Nephron progenitor cell (in vitro differentiated cells): ENCODE data around the gene MCF2L.

ENCODE experiments used
- DNase-seq: peaks from one replicate; pipeline ENCODE4 v3.0.0; 2021
- H3K27ac Mint-ChIP-seq: 2 replicates; pipeline ENCODE4 v1.8.0; 2021; ENCODE audit warnings: mild to moderate bottlenecking, moderate library complexity, mixed read lengths
- H3K27me3 Mint-ChIP-seq: 2 replicates; pipeline ENCODE4 v1.8.0; 2021; ENCODE audit warnings: mild to moderate bottlenecking, low read depth, mixed read lengths; ENCODE audit not compliant: poor library complexity
- H3K36me3 Mint-ChIP-seq: 2 replicates; pipeline ENCODE4 v1.8.0; 2021; ENCODE audit warnings: low read depth, mixed read lengths
- H3K4me1 Mint-ChIP-seq: 2 replicates; pipeline ENCODE4 v1.8.0; 2021; ENCODE audit warnings: mixed read lengths
- H3K4me3 Mint-ChIP-seq: 2 replicates; pipeline ENCODE4 v1.8.0; 2021; ENCODE audit warnings: mild to moderate bottlenecking, moderate library complexity, mixed read lengths
- H3K9me3 Mint-ChIP-seq: 2 replicates; pipeline ENCODE4 v1.8.0; 2021; ENCODE audit warnings: mild to moderate bottlenecking, moderate library complexity, mixed read lengths
- CTCF ChIP-seq: fragments of 200-600 bp; sonication (generic); IDR thresholded peaks from 2 replicates; pipeline ENCODE4 v1.5.0; 2021; ENCODE audit warnings: antibody characterized with exemption

Gene MCF2L

GRCh38 chr13:112928020-112928971 is 40.7 kb upstream of the MCF2L start:
- no peak for TF ChIP-seq CTCF
- Mint-ChIP-seq H3K9me3 (peaks cover 25% of the 10 kb centered on the region), H3K27ac (no peak overlapping the region), H3K36me3 (peaks cover 15% of the 10 kb centered on the region), H3K27me3 (peaks cover 13% of the 10 kb centered on the region), H3K4me1 (peaks cover 28% of the 10 kb centered on the region), H3K4me3 (no peak overlapping the region)
- no peak for DNase-seq

- peaks cover 28% of the 10 kb centered on the region for H3K4me1 Mint-ChIP-seq
- DNase-seq: no peak
- H3K4me3 Mint-ChIP-seq: no peak overlapping the region
- no peak for TF ChIP-seq CTCF
- H3K36me3 Mint-ChIP-seq: peaks cover 8% of the 10 kb centered on the region
- peaks cover 16% of the 10 kb centered on the region for H3K27me3 Mint-ChIP-seq
- H3K9me3 Mint-ChIP-seq: peaks cover 16% of the 10 kb centered on the region
- peak overlapping the region; percentile 84 for H3K27ac Mint-ChIP-seq
Measured at GRCh38 chr13:112928972-112929782, 39.8 kb upstream of the MCF2L start.

- no peak overlapping the region for H3K27ac Mint-ChIP-seq
- H3K27me3 Mint-ChIP-seq: peaks cover 16% of the 10 kb centered on the region
- H3K4me1 Mint-ChIP-seq: peaks cover 28% of the 10 kb centered on the region
- peaks cover 8% of the 10 kb centered on the region for H3K36me3 Mint-ChIP-seq
- no peak for DNase-seq
- no peak for TF ChIP-seq CTCF
- no peak overlapping the region for H3K4me3 Mint-ChIP-seq
- H3K9me3 Mint-ChIP-seq: peaks cover 12% of the 10 kb centered on the region
Measured at GRCh38 chr13:112929783-112930055, 39.3 kb upstream of the MCF2L start.

- peaks cover 28% of the 10 kb centered on the region for H3K4me1 Mint-ChIP-seq
- no peak for DNase-seq
- H3K27me3 Mint-ChIP-seq: peaks cover 16% of the 10 kb centered on the region
- TF ChIP-seq CTCF: no peak
- H3K36me3 Mint-ChIP-seq: peaks cover 8% of the 10 kb centered on the region
- no peak overlapping the region for H3K4me3 Mint-ChIP-seq
- no peak overlapping the region for H3K27ac Mint-ChIP-seq
- peaks cover 12% of the 10 kb centered on the region for H3K9me3 Mint-ChIP-seq
Measured at GRCh38 chr13:112930192-112930591, 38.8 kb upstream of the MCF2L start.

GRCh38 chr13:112931028-112931934 is 37.7 kb upstream of the MCF2L start:
- peak; percentile 48 for DNase-seq
- H3K9me3 Mint-ChIP-seq: peaks cover 12% of the 10 kb centered on the region
- H3K4me1 Mint-ChIP-seq: peaks cover 28% of the 10 kb centered on the region
- no peak overlapping the region for H3K27ac Mint-ChIP-seq
- no peak overlapping the region for H3K4me3 Mint-ChIP-seq
- TF ChIP-seq CTCF: peak; percentile 49
- H3K36me3 Mint-ChIP-seq: peaks cover under 1% of the 10 kb centered on the region
- peaks cover 12% of the 10 kb centered on the region for H3K27me3 Mint-ChIP-seq
